ENCODE results near the gene METRN. TPM values are rescaled to one million over a fixed set of nuclear protein-coding genes. Genes with fewer than 3 reads are reported as not detected.

The METRN gene
- total RNA-seq, 1 experiment from 2014 or later, result 23.4 TPM

DNA sequence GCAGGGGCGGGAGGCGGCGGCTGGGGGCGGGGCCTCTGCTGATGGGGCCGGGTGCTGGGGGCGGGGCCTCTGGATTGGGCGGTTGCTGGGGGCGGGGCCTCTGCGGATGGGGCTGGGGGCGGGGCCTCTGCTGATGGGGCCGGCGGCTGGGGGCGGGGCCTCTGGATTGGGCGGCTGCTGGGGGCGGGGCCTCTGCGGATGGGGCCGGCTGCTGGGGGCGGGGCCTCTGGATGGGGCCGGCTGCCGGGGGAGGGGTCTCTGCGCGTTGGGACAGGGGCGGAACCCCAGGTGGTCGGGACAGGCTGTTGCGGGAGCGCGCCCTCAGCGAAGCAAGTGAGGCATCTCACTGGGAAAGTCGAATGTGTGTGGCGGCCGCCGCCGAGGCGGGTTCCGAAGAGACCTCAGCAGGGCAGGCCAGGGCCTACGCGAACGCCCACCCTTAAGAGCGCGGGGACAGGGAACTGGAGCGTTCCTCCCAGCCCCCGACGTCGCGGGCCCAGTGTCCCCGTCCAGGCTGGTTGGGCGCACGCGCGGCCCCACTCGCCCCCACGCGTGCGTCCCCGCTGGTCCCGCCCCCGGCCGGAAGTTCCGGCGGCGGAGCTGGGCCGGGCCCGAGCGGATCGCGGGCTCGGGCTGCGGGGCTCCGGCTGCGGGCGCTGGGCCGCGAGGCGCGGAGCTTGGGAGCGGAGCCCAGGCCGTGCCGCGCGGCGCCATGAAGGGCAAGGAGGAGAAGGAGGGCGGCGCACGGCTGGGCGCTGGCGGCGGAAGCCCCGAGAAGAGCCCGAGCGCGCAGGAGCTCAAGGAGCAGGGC is 34.9 kb upstream of the METRN start, which contains the start of gene STUB1:
Gene STUB1 (plus strand): TSS at position 597 of the 811 bp plus-strand sequence. CDS start 116 bp downstream, at position 713.
- H3K27me3 Mint-ChIP-seq (ENCODE audit: insufficient read depth, unreplicated experiment), result no peaks in the 10 kb centered on the region
- H3K36me3 ChIP-seq (ENCODE audit: control insufficient read depth, insufficient read depth, low read length), result 0 out of 2 replicates have a peak, but pooled peaks cover 4% of the 10 kb centered on the region
- peak within 1 kb of the TSS; percentile 67 for H3K4me3 ChIP-seq (ENCODE audit: low read depth, low read length)
- H3K9me3 Mint-ChIP-seq (ENCODE audit: unreplicated experiment), result no peaks in the 10 kb centered on the region
- H3K27ac Mint-ChIP-seq (ENCODE audit: unreplicated experiment), result peak within 1 kb of the TSS; percentile 72
- peaks cover 30% of the 10 kb centered on the region for H3K4me1 ChIP-seq
- peak within 1 kb of the TSS; percentile 79 for H3K4me3 Mint-ChIP-seq (ENCODE audit: unreplicated experiment)
- POLR2A ChIA-PET, result interaction anchor here (1.2 to 1.5 kb wide), 2 partner anchors 10 to 15 kb away, joined by 6 to 10 read pairs; partner anchors contain the start of gene WDR24
- BruUV-seq (replicated peaks), result no TSS peak
- DNase-seq, result peak; percentile 90 to 93
- no peaks in the 10 kb centered on the region for H3K9me3 ChIP-seq
- H3K36me3 Mint-ChIP-seq (ENCODE audit: insufficient read depth, unreplicated experiment), result peaks cover 59% of the 10 kb centered on the region
- no peaks in the 10 kb centered on the region for H3K4me1 Mint-ChIP-seq (ENCODE audit: low read depth, unreplicated experiment)
- TF ChIP-seq, protein P1, sequence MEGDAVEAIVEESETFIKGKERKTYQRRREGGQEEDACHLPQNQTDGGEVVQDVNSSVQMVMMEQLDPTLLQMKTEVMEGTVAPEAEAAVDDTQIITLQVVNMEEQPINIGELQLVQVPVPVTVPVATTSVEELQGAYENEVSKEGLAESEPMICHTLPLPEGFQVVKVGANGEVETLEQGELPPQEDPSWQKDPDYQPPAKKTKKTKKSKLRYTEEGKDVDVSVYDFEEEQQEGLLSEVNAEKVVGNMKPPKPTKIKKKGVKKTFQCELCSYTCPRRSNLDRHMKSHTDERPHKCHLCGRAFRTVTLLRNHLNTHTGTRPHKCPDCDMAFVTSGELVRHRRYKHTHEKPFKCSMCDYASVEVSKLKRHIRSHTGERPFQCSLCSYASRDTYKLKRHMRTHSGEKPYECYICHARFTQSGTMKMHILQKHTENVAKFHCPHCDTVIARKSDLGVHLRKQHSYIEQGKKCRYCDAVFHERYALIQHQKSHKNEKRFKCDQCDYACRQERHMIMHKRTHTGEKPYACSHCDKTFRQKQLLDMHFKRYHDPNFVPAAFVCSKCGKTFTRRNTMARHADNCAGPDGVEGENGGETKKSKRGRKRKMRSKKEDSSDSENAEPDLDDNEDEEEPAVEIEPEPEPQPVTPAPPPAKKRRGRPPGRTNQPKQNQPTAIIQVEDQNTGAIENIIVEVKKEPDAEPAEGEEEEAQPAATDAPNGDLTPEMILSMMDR (IDR thresholded peaks at IDR 0.05; ENCODE audit: insufficient read depth in 1 of 2, low read depth in 1 of 2, low read length in 1 of 2, severe bottlenecking in 1 of 2, unreplicated experiment in 1 of 2), result no peak
- intact Hi-C loops (cut with micrococcal nuclease; ENCODE audit: unreplicated experiment), result no loop called here
- CTCF ChIA-PET, result interaction anchor here (0.6 to 0.8 kb wide), 3 partner anchors 9 to 342 kb away, joined by 3 to 5 read pairs (median 3); no protein-coding TSS in a partner anchor
- H3K27me3 ChIP-seq (replicated peaks; ENCODE audit: control insufficient read depth, insufficient read depth, low read length), result no peaks in the 10 kb centered on the region

DNA sequence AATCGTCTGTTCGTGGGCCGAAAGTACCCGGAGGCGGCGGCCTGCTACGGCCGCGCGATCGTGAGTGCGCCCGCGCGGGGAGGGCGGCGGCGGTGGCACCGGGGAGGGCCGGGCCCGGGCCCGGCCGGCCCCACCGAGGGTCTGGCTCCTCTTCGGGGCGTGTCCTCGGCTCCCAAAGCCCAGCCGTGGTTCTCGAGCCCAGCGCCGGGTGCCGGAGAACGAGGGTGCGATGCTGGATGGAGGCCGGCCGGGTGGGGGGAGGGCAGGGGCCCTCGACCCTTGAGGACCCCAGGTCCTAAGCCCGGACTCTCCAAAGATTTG is 34.3 kb upstream of the METRN start:
- BruUV-seq (replicated peaks), result no TSS peak
- intact Hi-C loops (cut with micrococcal nuclease; ENCODE audit: unreplicated experiment), result no loop called here
- Mint-ChIP-seq H3K4me1 (ENCODE audit: low read depth, unreplicated experiment) (no peaks in the 10 kb centered on the region), H3K4me3 (ENCODE audit: unreplicated experiment) (peak overlapping the region; percentile 79), H3K27me3 (ENCODE audit: insufficient read depth, unreplicated experiment) (no peaks in the 10 kb centered on the region), H3K36me3 (ENCODE audit: insufficient read depth, unreplicated experiment) (peaks cover 60% of the 10 kb centered on the region), H3K27ac (ENCODE audit: unreplicated experiment) (no peak overlapping the region), H3K9me3 (ENCODE audit: unreplicated experiment) (no peaks in the 10 kb centered on the region)
- Histone ChIP-seq H3K36me3 (ENCODE audit: control insufficient read depth, insufficient read depth, low read length) (0 out of 2 replicates have a peak, but pooled peaks cover 4% of the 10 kb centered on the region), H3K4me1 (peaks cover 30% of the 10 kb centered on the region), H3K9me3 (no peaks in the 10 kb centered on the region), H3K4me3 (ENCODE audit: low read depth, low read length) (peak overlapping the region; percentile 51), H3K27me3 (replicated peaks; ENCODE audit: control insufficient read depth, insufficient read depth, low read length) (no peaks in the 10 kb centered on the region)
- POLR2A ChIA-PET, result interaction anchor here (1.2 to 1.5 kb wide), 2 partner anchors 9 to 15 kb away, joined by 6 to 10 read pairs; partner anchors contain the start of gene WDR24
- CTCF ChIA-PET, result interaction anchor here (0.6 to 0.8 kb wide), 4 partner anchors 10 to 341 kb away, joined by 3 to 5 read pairs (median 3); no protein-coding TSS in a partner anchor
- DNase-seq, result no peak
- TF ChIP-seq, protein P1 (IDR thresholded peaks at IDR 0.05; ENCODE audit: insufficient read depth in 1 of 2, low read depth in 1 of 2, low read length in 1 of 2, severe bottlenecking in 1 of 2, unreplicated experiment in 1 of 2), result no peak

DNA sequence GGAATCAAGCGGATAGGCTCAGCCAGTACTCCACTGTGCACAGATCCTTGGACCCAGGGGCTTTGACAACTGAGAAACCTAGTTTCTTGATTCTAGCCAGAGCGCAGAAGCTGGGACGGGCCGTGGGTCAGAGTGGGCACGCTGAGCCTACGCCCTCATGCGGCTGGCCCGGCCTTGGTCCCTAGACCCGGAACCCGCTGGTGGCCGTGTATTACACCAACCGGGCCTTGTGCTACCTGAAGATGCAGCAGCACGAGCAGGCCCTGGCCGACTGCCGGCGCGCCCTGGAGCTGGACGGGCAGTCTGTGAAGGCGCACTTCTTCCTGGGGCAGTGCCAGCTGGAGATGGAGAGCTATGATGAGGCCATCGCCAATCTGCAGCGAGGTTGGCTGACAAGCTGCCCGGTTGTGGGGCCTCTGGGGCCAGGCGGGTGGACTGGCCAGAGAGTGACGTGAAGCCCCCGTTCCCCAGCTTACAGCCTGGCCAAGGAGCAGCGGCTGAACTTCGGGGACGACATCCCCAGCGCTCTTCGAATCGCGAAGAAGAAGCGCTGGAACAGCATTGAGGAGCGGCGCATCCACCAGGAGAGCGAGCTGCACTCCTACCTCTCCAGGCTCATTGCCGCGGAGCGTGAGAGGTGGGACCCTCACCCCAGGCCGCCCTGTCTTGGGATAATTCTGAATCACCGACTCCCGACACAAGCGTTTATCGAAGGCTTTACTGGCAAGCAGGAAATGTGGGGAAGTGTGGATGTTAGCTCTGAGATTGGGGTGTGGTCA is 33.8 kb upstream of the METRN start:
- peak overlapping the region; percentile 16 for H3K27ac Mint-ChIP-seq (ENCODE audit: unreplicated experiment)
- H3K4me1 ChIP-seq, result peaks cover 35% of the 10 kb centered on the region
- H3K9me3 ChIP-seq, result no peaks in the 10 kb centered on the region
- 0 out of 2 replicates have a peak, but pooled peaks cover 4% of the 10 kb centered on the region for H3K36me3 ChIP-seq (ENCODE audit: control insufficient read depth, insufficient read depth, low read length)
- H3K4me3 Mint-ChIP-seq (ENCODE audit: unreplicated experiment), result peak overlapping the region; percentile 79
- intact Hi-C loops (cut with micrococcal nuclease; ENCODE audit: unreplicated experiment), result no loop called here
- H3K4me1 Mint-ChIP-seq (ENCODE audit: low read depth, unreplicated experiment), result no peaks in the 10 kb centered on the region
- H3K27me3 Mint-ChIP-seq (ENCODE audit: insufficient read depth, unreplicated experiment), result no peaks in the 10 kb centered on the region
- CTCF ChIA-PET, result interaction anchor here (0.8 kb wide), 1 partner anchor 88 kb away, joined by 3 read pairs; no protein-coding TSS in a partner anchor
- TF ChIP-seq, protein P1 (IDR thresholded peaks at IDR 0.05; ENCODE audit: insufficient read depth in 1 of 2, low read depth in 1 of 2, low read length in 1 of 2, severe bottlenecking in 1 of 2, unreplicated experiment in 1 of 2), result no peak
- H3K9me3 Mint-ChIP-seq (ENCODE audit: unreplicated experiment), result no peaks in the 10 kb centered on the region
- H3K27me3 ChIP-seq (replicated peaks; ENCODE audit: control insufficient read depth, insufficient read depth, low read length), result no peaks in the 10 kb centered on the region
- peaks cover 66% of the 10 kb centered on the region for H3K36me3 Mint-ChIP-seq (ENCODE audit: insufficient read depth, unreplicated experiment)
- BruUV-seq (replicated peaks), result no TSS peak
- no peak for DNase-seq
- POLR2A ChIA-PET, result interaction anchor here (1.2 to 1.5 kb wide), 2 partner anchors 9 to 14 kb away, joined by 6 to 10 read pairs; partner anchors contain the start of gene WDR24
- peak overlapping the region; percentile 51 for H3K4me3 ChIP-seq (ENCODE audit: low read depth, low read length)

All from Caco-2 (cell line).